ENCODE measurements around the gene EPS15.
"Not testable (repeated sequence)": the region's sequence is repeated elsewhere in the genome, so short reads cannot be mapped to it uniquely, and the experiment has no call there.

Gene EPS15

GRCh38 chr1:51439895-51440294 is 79.2 kb downstream of the EPS15 start:
- no peak for TF ChIP-seq SPI1 (IDR thresholded peaks at IDR 0.05; ENCODE audit: low read depth, low read length)
- no peak for TF ChIP-seq POLR2A (IDR thresholded peaks at IDR 0.05; ENCODE audit: low read depth, low read length)
- TF ChIP-seq POU2F2 (IDR thresholded peaks at IDR 0.05; ENCODE audit: low read depth, low read length), result no peak
- TF ChIP-seq PAX5 (IDR thresholded peaks at IDR 0.05; ENCODE audit: insufficient read depth, low read length, severe bottlenecking), result no peak
- TF ChIP-seq TAF1 (IDR thresholded peaks at IDR 0.05; ENCODE audit: low read depth, low read length), result no peak
- no peak for TF ChIP-seq POLR2AphosphoS5 (IDR thresholded peaks at IDR 0.05; ENCODE audit: low read depth, low read length)

GRCh38 chr1:51439053-51439452 is 80.0 kb downstream of the EPS15 start:
- DNase-seq (ENCODE audit: insufficient read length, low spot score) (no peak), FAIRE-seq (peak; percentile 77)
- TF ChIP-seq POLR2A (IDR thresholded peaks at IDR 0.05; ENCODE audit: low read depth, low read length) (no peak), TAF1 (IDR thresholded peaks at IDR 0.05; ENCODE audit: low read depth, low read length) (no peak), POU2F2 (IDR thresholded peaks at IDR 0.05; ENCODE audit: low read depth, low read length) (no peak), SPI1 (IDR thresholded peaks at IDR 0.05; ENCODE audit: low read depth, low read length) (no peak), POLR2AphosphoS5 (IDR thresholded peaks at IDR 0.05; ENCODE audit: low read depth, low read length) (no peak), PAX5 (IDR thresholded peaks at IDR 0.05; ENCODE audit: insufficient read depth, low read length, severe bottlenecking) (no peak)

More at GRCh38 chr1:51439895-51440294, 79.2 kb downstream of the EPS15 start:
- DNase-seq (ENCODE audit: insufficient read length, low spot score) (no peak), FAIRE-seq (peak; percentile 70)

GRCh38 chr1:51437391-51437790 is 81.7 kb downstream of the EPS15 start:
- not testable (repeated sequence) for FAIRE-seq; DNase-seq (ENCODE audit: insufficient read length, low spot score)

- DNase-seq (ENCODE audit: insufficient read length, low spot score), result no peak
- FAIRE-seq, result peak; percentile 9
- TF ChIP-seq PAX5 (IDR thresholded peaks at IDR 0.05; ENCODE audit: insufficient read depth, low read length, severe bottlenecking) (no peak), POU2F2 (IDR thresholded peaks at IDR 0.05; ENCODE audit: low read depth, low read length) (no peak), TAF1 (IDR thresholded peaks at IDR 0.05; ENCODE audit: low read depth, low read length) (no peak), SPI1 (IDR thresholded peaks at IDR 0.05; ENCODE audit: low read depth, low read length) (no peak), POLR2AphosphoS5 (IDR thresholded peaks at IDR 0.05; ENCODE audit: low read depth, low read length) (no peak), POLR2A (IDR thresholded peaks at IDR 0.05; ENCODE audit: low read depth, low read length) (no peak)
Measured at GRCh38 chr1:51435878-51436277, 83.2 kb downstream of the EPS15 start.

- TF ChIP-seq POLR2A (IDR thresholded peaks at IDR 0.05; ENCODE audit: low read depth, low read length), result no peak
- TF ChIP-seq SPI1 (IDR thresholded peaks at IDR 0.05; ENCODE audit: low read depth, low read length), result no peak
- no peak for TF ChIP-seq POU2F2 (IDR thresholded peaks at IDR 0.05; ENCODE audit: low read depth, low read length)
- no peak for TF ChIP-seq TAF1 (IDR thresholded peaks at IDR 0.05; ENCODE audit: low read depth, low read length)
- TF ChIP-seq POLR2AphosphoS5 (IDR thresholded peaks at IDR 0.05; ENCODE audit: low read depth, low read length), result no peak
- TF ChIP-seq PAX5 (IDR thresholded peaks at IDR 0.05; ENCODE audit: insufficient read depth, low read length, severe bottlenecking), result no peak
- DNase-seq (ENCODE audit: insufficient read length, low spot score) (no peak), FAIRE-seq (peak; percentile 73)
Measured at GRCh38 chr1:51433972-51434510, 85.0 kb downstream of the EPS15 start.

- peak; percentile 16 for FAIRE-seq
- DNase-seq (ENCODE audit: insufficient read length, low spot score), result no peak
- TF ChIP-seq PAX5 (IDR thresholded peaks at IDR 0.05; ENCODE audit: insufficient read depth, low read length, severe bottlenecking) (no peak), POLR2AphosphoS5 (IDR thresholded peaks at IDR 0.05; ENCODE audit: low read depth, low read length) (no peak), SPI1 (IDR thresholded peaks at IDR 0.05; ENCODE audit: low read depth, low read length) (no peak)
Measured at GRCh38 chr1:51433269-51433971, 85.6 kb downstream of the EPS15 start.

GRCh38 chr1:51432146-51432545 is 86.9 kb downstream of the EPS15 start:
- no peak for FAIRE-seq
- TF ChIP-seq POU2F2 (IDR thresholded peaks at IDR 0.05; ENCODE audit: low read depth, low read length) (no peak), TAF1 (IDR thresholded peaks at IDR 0.05; ENCODE audit: low read depth, low read length) (no peak), PAX5 (IDR thresholded peaks at IDR 0.05; ENCODE audit: insufficient read depth, low read length, severe bottlenecking) (no peak), SPI1 (IDR thresholded peaks at IDR 0.05; ENCODE audit: low read depth, low read length) (no peak), POLR2A (IDR thresholded peaks at IDR 0.05; ENCODE audit: low read depth, low read length) (no peak), POLR2AphosphoS5 (IDR thresholded peaks at IDR 0.05; ENCODE audit: low read depth, low read length) (no peak)

GRCh38 chr1:51427438-51427837 is 91.6 kb downstream of the EPS15 start:
- TF ChIP-seq SPI1 (IDR thresholded peaks at IDR 0.05; ENCODE audit: low read depth, low read length) (no peak), POLR2AphosphoS5 (IDR thresholded peaks at IDR 0.05; ENCODE audit: low read depth, low read length) (no peak), PAX5 (IDR thresholded peaks at IDR 0.05; ENCODE audit: insufficient read depth, low read length, severe bottlenecking) (no peak), POLR2A (IDR thresholded peaks at IDR 0.05; ENCODE audit: low read depth, low read length) (no peak), TAF1 (IDR thresholded peaks at IDR 0.05; ENCODE audit: low read depth, low read length) (no peak), POU2F2 (IDR thresholded peaks at IDR 0.05; ENCODE audit: low read depth, low read length) (no peak)
- no peak for FAIRE-seq
- DNase-seq (ENCODE audit: insufficient read length, low spot score), result no peak

More at GRCh38 chr1:51432146-51432545, 86.9 kb downstream of the EPS15 start:
- DNase-seq (ENCODE audit: insufficient read length, low spot score), result no peak

- TF ChIP-seq POU2F2 (IDR thresholded peaks at IDR 0.05; ENCODE audit: low read depth, low read length), result no peak
- TF ChIP-seq TAF1 (IDR thresholded peaks at IDR 0.05; ENCODE audit: low read depth, low read length), result no peak
- no peak for TF ChIP-seq POLR2AphosphoS5 (IDR thresholded peaks at IDR 0.05; ENCODE audit: low read depth, low read length)
- TF ChIP-seq SPI1 (IDR thresholded peaks at IDR 0.05; ENCODE audit: low read depth, low read length), result no peak
- no peak for TF ChIP-seq PAX5 (IDR thresholded peaks at IDR 0.05; ENCODE audit: insufficient read depth, low read length, severe bottlenecking)
- TF ChIP-seq POLR2A (IDR thresholded peaks at IDR 0.05; ENCODE audit: low read depth, low read length), result no peak
- DNase-seq (ENCODE audit: insufficient read length, low spot score), result no peak
- no peak for FAIRE-seq
Measured at GRCh38 chr1:51425955-51426354, 93.1 kb downstream of the EPS15 start.

GRCh38 chr1:51425273-51425672 is 93.8 kb downstream of the EPS15 start:
- TF ChIP-seq PAX5 (IDR thresholded peaks at IDR 0.05; ENCODE audit: insufficient read depth, low read length, severe bottlenecking) (no peak), SPI1 (IDR thresholded peaks at IDR 0.05; ENCODE audit: low read depth, low read length) (no peak), POLR2A (IDR thresholded peaks at IDR 0.05; ENCODE audit: low read depth, low read length) (no peak), TAF1 (IDR thresholded peaks at IDR 0.05; ENCODE audit: low read depth, low read length) (no peak), POLR2AphosphoS5 (IDR thresholded peaks at IDR 0.05; ENCODE audit: low read depth, low read length) (no peak), POU2F2 (IDR thresholded peaks at IDR 0.05; ENCODE audit: low read depth, low read length) (no peak)
- FAIRE-seq, result no peak

More at GRCh38 chr1:51425273-51425672, 93.8 kb downstream of the EPS15 start:
- DNase-seq (ENCODE audit: insufficient read length, low spot score), result no peak

Measured in GM12891 (cell line).